ENCODE measurements around the gene PTPRE.
"Not testable (repeated sequence)": the region's sequence is repeated elsewhere in the genome, so short reads cannot be mapped to it uniquely, and the experiment has no call there.

Gene PTPRE

GRCh38 chr10:127987467-127988380 is 80.8 kb downstream of the PTPRE start:
- DNase-seq (ENCODE audit: insufficient read length, low spot score): no peak
- no peak for FAIRE-seq
- TF ChIP-seq POLR2A (IDR thresholded peaks at IDR 0.05; ENCODE audit: low read depth, low read length) (no peak), SPI1 (IDR thresholded peaks at IDR 0.05; ENCODE audit: low read depth, low read length) (no peak), POU2F2 (IDR thresholded peaks at IDR 0.05; ENCODE audit: low read depth, low read length) (no peak), TAF1 (IDR thresholded peaks at IDR 0.05; ENCODE audit: low read depth, low read length) (no peak), PAX5 (IDR thresholded peaks at IDR 0.05; ENCODE audit: insufficient read depth, low read length, severe bottlenecking) (no peak), POLR2AphosphoS5 (IDR thresholded peaks at IDR 0.05; ENCODE audit: low read depth, low read length) (no peak)

DNA sequence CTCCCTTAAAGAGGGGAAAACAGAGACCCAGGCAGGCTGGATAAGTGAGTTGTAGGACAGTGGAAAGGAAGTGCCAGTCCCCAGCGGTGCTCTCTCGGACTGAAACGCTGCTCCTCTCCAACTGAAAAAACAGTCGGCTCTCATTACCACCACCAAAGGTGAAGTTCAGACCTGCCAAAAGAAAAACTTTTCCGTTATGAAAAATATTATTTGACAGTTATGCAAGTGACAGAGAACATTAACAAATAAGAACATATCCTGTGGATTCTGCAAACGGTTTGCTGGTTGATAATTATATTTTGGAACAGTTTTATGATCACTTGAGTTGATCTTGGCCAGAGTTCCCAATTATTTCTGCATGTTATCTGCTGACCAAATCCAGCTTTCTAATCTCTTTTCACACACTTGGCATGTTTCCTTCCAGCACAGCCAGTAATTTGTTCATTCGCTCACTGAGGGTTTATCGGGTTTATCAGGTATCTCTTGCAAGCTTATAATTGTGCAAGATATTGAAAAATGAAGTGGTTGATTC is 82.6 kb downstream of the PTPRE start:
- no peak for TF ChIP-seq POLR2A (IDR thresholded peaks at IDR 0.05; ENCODE audit: low read depth, low read length)
- no peak for TF ChIP-seq TAF1 (IDR thresholded peaks at IDR 0.05; ENCODE audit: low read depth, low read length)
- TF ChIP-seq POU2F2 (IDR thresholded peaks at IDR 0.05; ENCODE audit: low read depth, low read length): no peak
- TF ChIP-seq SPI1 (IDR thresholded peaks at IDR 0.05; ENCODE audit: low read depth, low read length): no peak
- TF ChIP-seq PAX5 (IDR thresholded peaks at IDR 0.05; ENCODE audit: insufficient read depth, low read length, severe bottlenecking): no peak
- TF ChIP-seq POLR2AphosphoS5 (IDR thresholded peaks at IDR 0.05; ENCODE audit: low read depth, low read length): no peak

DNA sequence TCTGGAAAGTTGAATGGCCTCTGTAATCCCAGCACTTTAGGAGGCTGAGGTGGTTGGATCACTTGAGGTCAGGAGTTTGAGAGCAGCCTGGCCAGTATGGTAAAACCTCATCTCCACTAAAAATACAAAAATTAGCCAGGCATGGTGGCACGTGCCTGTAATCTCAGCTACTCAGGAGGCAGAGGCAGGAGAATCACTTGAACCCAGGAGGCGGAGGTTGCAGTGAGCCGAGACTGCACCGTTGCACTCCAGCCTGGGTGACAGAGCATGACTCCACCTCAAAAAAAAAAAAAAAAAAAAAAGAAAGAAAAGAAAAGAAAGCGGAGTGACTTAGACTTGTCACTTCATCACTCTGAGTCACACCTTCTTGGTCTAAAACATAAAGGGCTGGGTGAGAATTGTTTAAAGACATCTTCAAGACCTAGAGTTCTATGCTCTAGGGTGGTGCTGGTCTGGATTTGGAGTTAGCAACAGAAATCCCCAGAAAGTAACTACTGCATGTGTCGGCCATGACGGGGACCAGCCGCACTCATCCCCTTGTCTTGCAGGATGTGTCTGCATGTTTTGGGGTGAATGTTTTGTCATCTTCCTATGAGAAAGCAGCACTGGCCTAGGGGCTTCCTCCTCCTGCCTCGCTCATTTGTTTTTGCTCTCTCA is 83.4 kb downstream of the PTPRE start:
- DNase-seq (ENCODE audit: insufficient read length, low spot score); FAIRE-seq: not testable (repeated sequence)

More for the DNA sequence above, 82.6 kb downstream of the PTPRE start:
- FAIRE-seq: no peak
- no peak for DNase-seq (ENCODE audit: insufficient read length, low spot score)

- no peak for FAIRE-seq
- no peak for DNase-seq (ENCODE audit: insufficient read length, low spot score)
- no peak for TF ChIP-seq POU2F2 (IDR thresholded peaks at IDR 0.05; ENCODE audit: low read depth, low read length)
- TF ChIP-seq TAF1 (IDR thresholded peaks at IDR 0.05; ENCODE audit: low read depth, low read length): no peak
- TF ChIP-seq POLR2AphosphoS5 (IDR thresholded peaks at IDR 0.05; ENCODE audit: low read depth, low read length): no peak
- TF ChIP-seq POLR2A (IDR thresholded peaks at IDR 0.05; ENCODE audit: low read depth, low read length): no peak
- TF ChIP-seq SPI1 (IDR thresholded peaks at IDR 0.05; ENCODE audit: low read depth, low read length): no peak
- TF ChIP-seq PAX5 (IDR thresholded peaks at IDR 0.05; ENCODE audit: insufficient read depth, low read length, severe bottlenecking): no peak
Observed at GRCh38 chr10:127990846-127991542, 84.1 kb downstream of the PTPRE start.

DNA sequence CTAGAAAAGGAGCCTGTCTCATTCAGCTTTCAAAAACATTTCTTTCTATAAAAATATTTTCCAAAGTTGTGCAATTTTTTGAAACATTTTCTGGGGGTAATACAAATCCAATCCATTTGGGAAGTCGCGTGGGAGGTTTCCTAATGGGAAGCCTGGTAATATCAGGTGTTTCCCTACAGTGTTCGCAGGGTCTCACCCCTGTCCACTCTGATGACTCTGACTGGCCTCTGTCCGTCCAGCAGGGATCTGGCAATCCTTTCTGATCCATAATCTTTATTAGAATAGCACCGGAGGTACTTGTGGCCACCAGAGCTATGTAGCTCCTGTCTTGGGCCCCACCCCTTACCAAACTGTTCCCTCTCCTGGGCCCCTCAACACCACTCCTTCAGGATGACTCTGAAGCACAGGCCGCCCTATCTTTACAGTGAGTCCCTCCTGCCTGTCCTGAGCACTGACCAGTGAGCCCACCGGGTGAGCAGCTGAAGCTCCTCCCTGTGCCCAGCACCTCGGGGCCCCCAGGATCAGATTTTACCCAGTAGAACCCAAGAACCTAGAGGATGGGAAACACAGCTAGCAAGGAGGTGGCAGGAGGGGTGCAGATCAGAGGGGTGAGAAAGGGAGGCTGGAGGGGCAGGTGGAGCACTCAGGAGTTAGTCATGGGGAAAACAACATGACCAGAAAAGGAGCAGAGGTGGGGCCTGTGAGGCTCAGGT is 84.8 kb downstream of the PTPRE start:
- no peak for FAIRE-seq
- TF ChIP-seq POLR2AphosphoS5 (IDR thresholded peaks at IDR 0.05; ENCODE audit: low read depth, low read length) (no peak), TAF1 (IDR thresholded peaks at IDR 0.05; ENCODE audit: low read depth, low read length) (no peak), POU2F2 (IDR thresholded peaks at IDR 0.05; ENCODE audit: low read depth, low read length) (no peak), PAX5 (IDR thresholded peaks at IDR 0.05; ENCODE audit: insufficient read depth, low read length, severe bottlenecking) (no peak), POLR2A (IDR thresholded peaks at IDR 0.05; ENCODE audit: low read depth, low read length) (no peak), SPI1 (IDR thresholded peaks at IDR 0.05; ENCODE audit: low read depth, low read length) (no peak)
- no peak for DNase-seq (ENCODE audit: insufficient read length, low spot score)

DNA sequence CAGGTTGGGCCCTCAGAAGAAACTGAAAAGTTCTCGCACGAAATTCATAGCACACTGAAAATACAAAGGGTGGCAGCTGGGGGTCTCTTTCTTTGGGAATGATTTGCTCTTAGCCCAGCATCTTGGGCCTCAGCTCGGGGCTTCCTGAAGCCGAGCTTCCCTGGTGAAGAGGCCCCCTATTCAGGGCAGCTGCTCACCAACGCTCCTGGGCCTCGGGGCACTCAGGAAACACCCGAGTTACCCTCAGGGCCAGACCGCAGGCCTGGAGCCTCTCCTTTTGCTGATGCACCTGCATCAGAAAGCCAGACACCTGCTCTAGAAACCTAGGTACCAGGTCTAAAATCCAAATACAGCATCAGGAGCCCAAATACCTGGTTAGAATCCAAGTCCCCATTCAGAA is 85.5 kb downstream of the PTPRE start:
- FAIRE-seq (no peak), DNase-seq (ENCODE audit: insufficient read length, low spot score) (no peak)
- no peak for TF ChIP-seq PAX5 (IDR thresholded peaks at IDR 0.05; ENCODE audit: insufficient read depth, low read length, severe bottlenecking)
- no peak for TF ChIP-seq POLR2AphosphoS5 (IDR thresholded peaks at IDR 0.05; ENCODE audit: low read depth, low read length)
- TF ChIP-seq TAF1 (IDR thresholded peaks at IDR 0.05; ENCODE audit: low read depth, low read length): no peak
- no peak for TF ChIP-seq SPI1 (IDR thresholded peaks at IDR 0.05; ENCODE audit: low read depth, low read length)
- no peak for TF ChIP-seq POU2F2 (IDR thresholded peaks at IDR 0.05; ENCODE audit: low read depth, low read length)
- no peak for TF ChIP-seq POLR2A (IDR thresholded peaks at IDR 0.05; ENCODE audit: low read depth, low read length)

- no peak for FAIRE-seq
- no peak for DNase-seq (ENCODE audit: insufficient read length, low spot score)
- TF ChIP-seq POU2F2 (IDR thresholded peaks at IDR 0.05; ENCODE audit: low read depth, low read length) (no peak), TAF1 (IDR thresholded peaks at IDR 0.05; ENCODE audit: low read depth, low read length) (no peak), SPI1 (IDR thresholded peaks at IDR 0.05; ENCODE audit: low read depth, low read length) (no peak), POLR2AphosphoS5 (IDR thresholded peaks at IDR 0.05; ENCODE audit: low read depth, low read length) (no peak), PAX5 (IDR thresholded peaks at IDR 0.05; ENCODE audit: insufficient read depth, low read length, severe bottlenecking) (no peak), POLR2A (IDR thresholded peaks at IDR 0.05; ENCODE audit: low read depth, low read length) (no peak)
Observed at GRCh38 chr10:127993056-127993690, 86.3 kb downstream of the PTPRE start.

DNA sequence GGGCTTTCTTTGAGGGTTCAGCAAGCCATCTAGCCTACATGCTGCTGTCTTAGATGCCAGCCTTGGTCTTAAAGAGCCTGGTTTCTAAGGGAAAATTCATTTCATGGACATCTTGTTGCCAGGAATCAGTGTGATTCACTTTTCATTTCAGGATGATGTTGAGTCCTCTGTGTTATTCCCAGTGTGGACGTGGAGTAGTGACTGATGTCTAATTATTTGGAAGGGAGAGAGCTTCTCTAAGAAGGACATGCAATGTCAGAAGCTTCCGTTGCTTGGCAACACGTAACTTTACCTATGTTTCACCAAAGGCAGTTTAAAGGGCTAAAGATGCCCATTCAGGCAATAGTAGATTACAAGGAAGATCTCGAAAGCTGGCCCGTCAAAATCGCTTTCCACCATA is 89.0 kb downstream of the PTPRE start:
- TF ChIP-seq POLR2AphosphoS5 (IDR thresholded peaks at IDR 0.05; ENCODE audit: low read depth, low read length) (no peak), POU2F2 (IDR thresholded peaks at IDR 0.05; ENCODE audit: low read depth, low read length) (no peak), SPI1 (IDR thresholded peaks at IDR 0.05; ENCODE audit: low read depth, low read length) (no peak), PAX5 (IDR thresholded peaks at IDR 0.05; ENCODE audit: insufficient read depth, low read length, severe bottlenecking) (no peak), TAF1 (IDR thresholded peaks at IDR 0.05; ENCODE audit: low read depth, low read length) (no peak)
- no peak for FAIRE-seq
- no peak for DNase-seq (ENCODE audit: insufficient read length, low spot score)
